ENCODE results near the gene YAE1.
A peak's percentile ranks its signal among the peaks of the same experiment; 100 is the strongest.

The YAE1 gene

GRCh38 chr7:39608278-39608677 lies 42.1 kb downstream of the YAE1 start:
- no peak for DNase-seq (ENCODE audit: low read depth)

GRCh38 chr7:39609113-39609934 lies 43.1 kb downstream of the YAE1 start:
- peak; percentile 63 for DNase-seq (ENCODE audit: low read depth)

GRCh38 chr7:39609935-39610263 lies 43.7 kb downstream of the YAE1 start:
- no peak for DNase-seq (ENCODE audit: low read depth)

- DNase-seq (ENCODE audit: low read depth) = peak; percentile 60
Observed at GRCh38 chr7:39613577-39613976, 47.4 kb downstream of the YAE1 start.

GRCh38 chr7:39614299-39614698 lies 48.1 kb downstream of the YAE1 start:
- DNase-seq (ENCODE audit: low read depth) = no peak

GRCh38 chr7:39615350-39615975 lies 49.3 kb downstream of the YAE1 start:
- no peak for DNase-seq (ENCODE audit: low read depth)

GRCh38 chr7:39616138-39616537 lies 49.9 kb downstream of the YAE1 start:
- peak; percentile 66 for DNase-seq (ENCODE audit: low read depth)

- peak; percentile 69 for DNase-seq (ENCODE audit: low read depth)
Observed at GRCh38 chr7:39617005-39617404, 50.8 kb downstream of the YAE1 start.

GRCh38 chr7:39618868-39619267 lies 52.7 kb downstream of the YAE1 start:
- DNase-seq (ENCODE audit: low read depth) = no peak

- no peak for DNase-seq (ENCODE audit: low read depth)
Observed at GRCh38 chr7:39620486-39620885, 54.3 kb downstream of the YAE1 start.

- peak; percentile 96 for DNase-seq (ENCODE audit: low read depth)
Observed at GRCh38 chr7:39621261-39621660, 55.1 kb downstream of the YAE1 start.

GRCh38 chr7:39621784-39622411 lies 55.7 kb downstream of the YAE1 start:
- no peak for DNase-seq (ENCODE audit: low read depth)
